HG02884 (cell line): Measurements from ENCODE around the gene SRSF11.
A peak's percentile ranks its signal among the peaks of the same experiment; 100 is the strongest.
"Not testable (repeated sequence)": the region's sequence is repeated elsewhere in the genome, so short reads cannot be mapped to it uniquely, and the experiment has no call there.

ENCODE experiments used
- ATAC-seq: cut with Tn5 transposase; IDR thresholded peaks from one replicate; pipeline ENCODE4 v1.9.1; 2021; ENCODE audit warnings: mild to moderate bottlenecking, moderate library complexity; ENCODE audit not compliant: unreplicated experiment

SRSF11 gene, protein sequence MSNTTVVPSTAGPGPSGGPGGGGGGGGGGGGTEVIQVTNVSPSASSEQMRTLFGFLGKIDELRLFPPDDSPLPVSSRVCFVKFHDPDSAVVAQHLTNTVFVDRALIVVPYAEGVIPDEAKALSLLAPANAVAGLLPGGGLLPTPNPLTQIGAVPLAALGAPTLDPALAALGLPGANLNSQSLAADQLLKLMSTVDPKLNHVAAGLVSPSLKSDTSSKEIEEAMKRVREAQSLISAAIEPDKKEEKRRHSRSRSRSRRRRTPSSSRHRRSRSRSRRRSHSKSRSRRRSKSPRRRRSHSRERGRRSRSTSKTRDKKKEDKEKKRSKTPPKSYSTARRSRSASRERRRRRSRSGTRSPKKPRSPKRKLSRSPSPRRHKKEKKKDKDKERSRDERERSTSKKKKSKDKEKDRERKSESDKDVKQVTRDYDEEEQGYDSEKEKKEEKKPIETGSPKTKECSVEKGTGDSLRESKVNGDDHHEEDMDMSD

DNA sequence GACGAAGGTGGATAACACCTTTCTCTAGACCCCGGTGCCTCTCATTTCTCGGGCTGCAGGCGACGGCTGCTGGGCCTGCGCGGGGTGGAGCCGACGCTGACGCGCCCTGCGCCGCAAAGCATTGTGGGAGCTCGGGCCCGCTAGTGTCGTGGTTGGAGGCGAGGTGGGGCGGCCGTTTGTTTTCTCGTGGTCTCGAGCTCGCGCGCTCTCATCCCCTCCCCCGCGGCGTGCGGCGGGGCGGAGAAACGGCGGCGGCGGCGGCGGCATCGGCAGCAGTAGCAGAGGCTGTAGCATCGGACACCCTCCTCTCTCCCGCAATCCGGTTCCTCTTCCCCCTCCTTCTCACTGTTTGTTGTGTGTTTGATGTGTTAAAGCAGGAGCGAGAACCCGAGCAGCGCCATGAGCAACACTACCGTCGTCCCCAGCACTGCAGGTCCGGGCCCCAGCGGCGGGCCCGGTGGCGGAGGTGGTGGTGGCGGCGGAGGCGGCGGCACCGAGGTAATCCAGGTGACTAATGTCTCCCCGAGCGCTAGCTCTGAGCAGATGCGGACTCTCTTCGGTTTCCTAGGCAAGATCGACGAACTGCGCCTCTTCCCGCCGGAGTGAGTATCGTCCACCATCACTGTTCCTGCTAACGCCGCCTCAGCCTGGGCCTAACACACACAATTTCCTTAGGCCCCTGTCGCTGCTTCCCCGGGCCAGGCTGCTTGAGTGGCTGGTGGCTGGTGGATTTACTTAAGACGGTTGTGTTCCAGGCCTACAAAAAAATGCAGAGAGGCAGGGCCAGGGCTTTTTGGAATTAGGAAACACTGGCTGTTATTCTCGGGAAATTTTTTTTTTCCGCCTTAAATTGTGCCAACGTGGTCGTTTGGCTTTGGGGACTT is at the start of gene SRSF11:
TSS of gene SRSF11 (plus strand) at position 143 of the 884 bp plus-strand sequence. CDS start at position 400, 257 bp downstream.
- peak; percentile 90 for ATAC-seq

DNA sequence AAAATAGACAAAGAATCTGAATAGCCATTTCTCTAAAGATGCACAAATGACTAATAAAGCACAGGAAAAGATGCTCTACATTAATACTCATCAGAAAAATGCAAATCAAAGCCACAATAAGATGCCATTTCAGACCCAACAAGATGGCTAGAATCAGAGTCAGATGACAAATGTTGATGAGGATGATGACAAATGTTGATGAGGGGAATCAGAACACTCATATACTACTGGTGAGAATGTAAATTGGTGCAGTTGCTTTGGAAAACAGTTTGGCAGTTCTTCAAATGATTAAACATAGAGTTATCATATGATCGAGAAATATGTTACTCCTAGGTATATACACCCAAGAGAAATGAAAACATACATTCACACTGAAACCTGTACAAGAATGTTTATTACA is 49.7 kb upstream of the SRSF11 start:
- ATAC-seq = no peak

DNA sequence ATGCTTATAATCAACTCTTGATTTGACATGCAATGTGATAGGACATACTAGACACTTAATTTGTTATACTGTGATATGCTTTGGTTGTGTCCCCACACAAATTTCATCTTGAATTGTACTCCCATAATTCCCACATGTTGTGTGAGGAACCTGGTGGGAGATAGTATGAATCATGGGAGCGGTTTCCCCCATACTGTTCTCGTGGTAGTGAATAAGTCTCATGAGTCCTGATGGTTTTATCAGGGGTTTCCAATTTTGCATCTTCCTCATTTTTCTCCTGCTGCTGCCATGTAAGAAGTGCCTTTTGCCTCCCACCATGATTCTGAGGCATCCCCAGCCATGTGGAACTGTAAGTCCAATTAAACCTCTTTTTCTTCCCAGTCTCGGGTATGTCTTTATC is 36.0 kb upstream of the SRSF11 start:
- ATAC-seq = not testable (repeated sequence)

DNA sequence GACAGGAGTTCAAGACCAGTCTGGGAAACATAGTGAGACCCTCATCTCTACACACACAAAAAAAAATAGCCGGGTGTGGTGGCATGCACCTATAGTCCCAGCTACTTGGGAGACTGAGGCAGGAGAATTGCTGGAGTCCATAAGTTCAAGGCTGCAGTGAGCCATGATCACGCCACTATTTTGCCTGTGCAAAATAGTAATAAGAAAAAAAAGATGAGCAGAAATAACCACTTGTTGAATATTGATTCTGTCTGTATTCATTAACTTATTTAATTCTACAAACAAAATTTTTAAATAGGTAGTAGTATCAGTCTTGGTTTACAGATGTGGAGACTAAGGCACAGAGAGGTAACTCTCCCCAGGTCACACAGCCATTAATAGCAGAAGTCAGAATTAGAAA is 32.7 kb upstream of the SRSF11 start:
- ATAC-seq = no peak

GRCh38 chr1:70190180-70190579 is 31.0 kb upstream of the SRSF11 start:
- no peak for ATAC-seq

- ATAC-seq = not testable (repeated sequence)
Observed at GRCh38 chr1:70192446-70192845, 28.7 kb upstream of the SRSF11 start.

DNA sequence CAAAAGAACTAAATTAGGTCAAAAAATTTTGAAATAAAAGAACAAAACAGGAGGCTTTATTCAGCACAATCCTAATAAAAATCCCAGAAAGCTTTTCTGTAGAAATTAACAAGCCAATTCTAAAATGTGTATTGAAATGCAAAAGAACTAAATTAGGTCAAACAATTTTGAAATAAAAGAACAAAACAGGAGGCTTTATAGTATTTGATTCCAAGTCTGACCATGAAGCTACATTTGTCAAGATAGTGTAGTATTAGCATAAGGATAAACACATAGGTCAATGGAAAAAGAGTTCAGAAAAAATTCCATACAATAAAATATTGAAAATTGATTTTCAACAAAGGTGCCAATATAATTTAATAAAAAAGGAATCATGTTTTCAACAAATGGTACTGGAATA is 26.6 kb upstream of the SRSF11 start:
- ATAC-seq = no peak

- ATAC-seq = no peak
Observed at GRCh38 chr1:70195342-70195741, 25.8 kb upstream of the SRSF11 start.

DNA sequence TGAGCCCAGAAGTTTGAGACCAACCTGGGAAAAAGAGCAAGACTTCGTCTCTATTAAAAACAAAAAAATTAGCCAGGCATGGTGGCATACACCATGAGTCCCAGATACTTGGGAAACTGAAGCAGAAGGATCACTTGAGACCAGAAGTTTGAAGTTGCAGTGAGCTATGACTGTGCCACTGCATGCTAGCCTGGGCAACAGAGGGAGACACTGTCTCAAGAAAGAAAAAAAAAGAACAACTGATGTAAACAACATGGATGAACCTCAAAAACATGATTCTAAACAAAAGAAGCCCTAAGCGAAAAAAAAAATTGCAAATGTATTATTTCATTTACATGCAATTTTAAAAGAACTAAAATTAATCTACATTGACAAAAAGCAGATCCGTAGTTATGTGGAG is 24.8 kb upstream of the SRSF11 start:
- no peak for ATAC-seq

GRCh38 chr1:70200065-70200464 is 21.1 kb upstream of the SRSF11 start:
- no peak for ATAC-seq

DNA sequence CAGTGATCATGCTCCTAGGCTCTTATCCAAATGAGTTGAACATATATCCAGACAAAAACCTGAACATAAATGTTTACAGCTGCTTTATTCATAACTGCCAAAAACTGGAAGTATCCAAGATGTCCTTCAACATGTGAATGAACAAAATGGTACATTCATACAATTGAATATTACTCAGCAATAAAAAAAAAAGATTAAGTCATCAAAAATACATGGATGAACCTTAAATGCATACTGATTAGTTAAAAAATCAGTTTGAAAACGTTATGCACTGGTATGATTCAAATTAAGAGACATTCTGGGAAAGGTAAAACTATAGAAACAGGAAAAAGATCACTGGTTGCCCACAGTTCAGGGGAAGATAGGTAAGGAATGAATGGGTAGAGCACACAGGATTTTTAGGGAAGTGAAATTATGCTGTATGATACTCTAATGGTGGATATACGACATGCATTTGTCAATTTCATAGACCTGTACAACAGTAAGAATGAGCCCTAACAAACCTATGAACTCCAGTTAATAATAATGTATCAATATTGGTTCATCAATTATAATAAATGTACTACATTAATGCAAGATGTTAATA is 18.9 kb upstream of the SRSF11 start:
- ATAC-seq = peak; percentile 27

GRCh38 chr1:70204139-70204538 is 17.0 kb upstream of the SRSF11 start:
- ATAC-seq = no peak

DNA sequence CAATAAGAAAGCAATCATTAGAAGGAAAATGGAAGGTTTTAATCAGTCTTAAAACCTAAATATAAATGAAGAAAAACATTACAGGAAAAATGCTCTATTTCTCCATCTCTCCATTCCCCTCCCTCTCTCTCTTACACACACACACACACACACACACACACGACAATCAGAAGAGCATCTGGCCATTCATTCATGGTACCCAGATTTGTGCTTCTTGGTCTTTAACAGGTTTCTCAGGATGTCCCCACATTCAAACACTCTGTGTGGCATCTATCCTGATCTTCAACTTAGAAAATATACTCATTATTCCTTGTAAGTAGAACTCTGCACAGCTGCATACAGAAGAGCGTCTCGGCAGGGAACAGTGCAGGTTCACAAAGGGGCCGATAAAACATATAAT is 16.6 kb upstream of the SRSF11 start:
- ATAC-seq = no peak

GRCh38 chr1:70205071-70205433 is 16.1 kb upstream of the SRSF11 start:
- ATAC-seq = peak; percentile 27

GRCh38 chr1:70205434-70206118 is 15.6 kb upstream of the SRSF11 start, which contains the start of gene LRRC40:
TSS of gene LRRC40 (minus strand) at chr1:70205579. CDS start at chr1:70205540, 39 bp downstream.
- ATAC-seq = peak; percentile 78

- ATAC-seq = not testable (repeated sequence)
Observed at GRCh38 chr1:70206833-70207232, 14.3 kb upstream of the SRSF11 start.

DNA sequence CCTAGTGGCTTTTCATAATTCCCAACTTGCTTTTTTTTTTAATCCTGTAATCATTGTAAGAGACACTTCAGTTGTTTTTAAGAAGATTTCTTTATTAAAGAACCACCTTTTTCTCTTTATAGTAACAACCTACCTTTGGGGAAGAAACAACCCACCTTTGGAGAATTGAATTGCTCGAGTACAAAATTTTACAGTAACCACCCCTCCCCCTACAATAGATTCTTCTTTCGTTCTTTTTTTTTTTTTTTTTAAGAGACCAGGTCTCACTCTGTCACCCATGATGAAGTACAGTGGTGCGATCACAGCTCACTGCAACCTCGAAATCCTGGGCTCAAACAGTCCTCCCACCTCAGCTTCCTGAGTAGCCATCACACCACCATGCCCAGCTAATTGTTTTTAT is 13.7 kb upstream of the SRSF11 start:
- no peak for ATAC-seq

DNA sequence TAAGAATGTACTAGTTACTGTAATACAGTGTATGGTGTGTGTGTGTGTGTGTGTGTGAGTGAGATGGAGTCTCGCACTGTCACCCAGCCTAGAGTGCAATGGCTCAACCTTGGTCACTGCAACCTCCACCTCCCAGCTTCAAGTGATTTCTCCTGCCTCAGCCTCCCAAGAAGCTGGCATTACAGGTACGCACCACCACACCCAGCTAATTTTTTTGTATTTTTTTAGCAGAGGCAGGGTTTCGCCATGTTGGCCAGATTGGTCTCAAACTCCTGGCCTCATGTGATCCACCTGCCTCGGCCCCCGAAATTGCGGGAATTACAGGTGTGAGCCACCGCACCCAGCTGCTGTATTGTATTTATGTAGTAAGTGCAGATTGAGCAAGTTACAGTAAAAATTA is 12.9 kb upstream of the SRSF11 start:
- no peak for ATAC-seq

DNA sequence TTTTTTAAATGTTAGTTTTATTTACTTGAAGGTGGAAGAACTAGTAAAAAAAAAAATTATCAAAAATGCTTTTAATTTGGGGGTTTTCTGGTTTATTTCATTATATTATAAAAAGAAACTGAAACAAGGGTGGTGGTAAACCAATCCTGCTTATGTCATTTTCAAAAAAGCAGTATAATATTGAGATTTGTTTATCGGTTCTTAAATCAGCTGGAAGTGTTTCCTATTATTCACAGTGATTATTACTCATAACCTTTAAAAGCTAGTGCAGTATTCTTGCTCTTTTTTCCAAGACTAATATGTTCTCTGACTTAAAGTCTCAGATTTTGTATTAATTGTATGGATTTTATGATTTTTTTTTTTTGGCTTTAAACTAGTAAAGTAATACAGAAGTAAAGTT is 10.4 kb upstream of the SRSF11 start:
- no peak for ATAC-seq

DNA sequence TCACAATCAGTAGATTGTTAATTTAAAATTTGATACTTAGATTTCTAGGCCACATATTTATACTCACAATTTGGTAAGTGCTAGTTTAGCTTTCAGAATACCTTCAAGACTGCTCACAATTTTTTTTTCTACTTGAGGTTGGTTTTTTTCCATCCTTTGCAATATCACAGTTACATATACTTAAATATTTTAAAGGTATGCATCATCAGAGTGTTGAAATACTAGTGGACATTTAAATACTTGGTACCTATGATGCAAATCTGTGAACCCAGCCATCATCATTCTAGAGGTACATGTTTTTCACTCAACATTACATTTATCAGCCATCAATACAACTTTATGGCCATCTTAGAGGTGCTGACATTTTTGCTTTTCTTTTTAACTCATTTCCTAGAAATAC is 9.6 kb upstream of the SRSF11 start:
- no peak for ATAC-seq

GRCh38 chr1:70220015-70220414 is 1.2 kb upstream of the SRSF11 start:
- no peak for ATAC-seq
